Panc1 (cell line): ENCODE results near the gene ADAM10.

ENCODE experiments used
- POLR2AphosphoS5 ChIP-seq: IDR thresholded peaks from 2 replicates; pipeline ENCODE4 v1.6.1; 2012; ENCODE audit warnings: mild to moderate bottlenecking, low read depth, low read length, moderate library complexity
- SIN3A ChIP-seq: IDR thresholded peaks from 2 replicates; pipeline ENCODE4 v1.6.1; 2012; ENCODE audit warnings: low read depth, mild to moderate bottlenecking, low read length, moderate library complexity, borderline replicate concordance; ENCODE audit not compliant: insufficient read depth
- TF ChIP-seq, protein P1 (sequence below): fragments of 450-650 bp; IDR thresholded peaks from 2 replicates; pipeline ENCODE4 v1.5.1; 2017; ENCODE audit warnings: mild to moderate bottlenecking
- TF ChIP-seq, protein P2 (sequence below), 2 experiments: IDR thresholded peaks; 2 replicates each; pipeline ENCODE4 v1.6.1; 2011 to 2012; ENCODE audit warnings: low read depth in 2 of 2, control low read depth in 1 of 2, low read length in 1 of 2, mild to moderate bottlenecking in 1 of 2, moderate library complexity in 1 of 2; ENCODE audit not compliant: insufficient read depth in 1 of 2

DNA sequence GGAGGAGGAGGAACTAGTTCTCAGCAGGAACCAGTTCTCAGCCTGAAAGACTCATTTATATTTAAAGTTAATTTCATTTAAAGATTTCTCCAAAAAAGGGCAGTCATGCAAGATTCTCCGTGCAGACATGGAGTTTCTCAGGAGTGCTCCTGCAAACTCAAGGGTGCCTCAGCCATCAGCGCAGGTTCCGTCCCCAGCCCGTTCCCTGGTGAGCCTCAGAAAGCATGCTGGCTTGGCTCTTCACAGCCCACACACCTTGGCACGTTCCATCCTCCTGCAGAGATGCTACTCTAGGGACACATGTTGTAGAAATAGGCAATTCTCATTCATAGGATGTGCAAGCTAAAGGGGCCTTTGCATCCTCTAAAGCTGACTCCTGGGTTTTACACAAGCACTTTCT lies 194.7 kb downstream of the ADAM10 start:
- TF ChIP-seq, protein P1, sequence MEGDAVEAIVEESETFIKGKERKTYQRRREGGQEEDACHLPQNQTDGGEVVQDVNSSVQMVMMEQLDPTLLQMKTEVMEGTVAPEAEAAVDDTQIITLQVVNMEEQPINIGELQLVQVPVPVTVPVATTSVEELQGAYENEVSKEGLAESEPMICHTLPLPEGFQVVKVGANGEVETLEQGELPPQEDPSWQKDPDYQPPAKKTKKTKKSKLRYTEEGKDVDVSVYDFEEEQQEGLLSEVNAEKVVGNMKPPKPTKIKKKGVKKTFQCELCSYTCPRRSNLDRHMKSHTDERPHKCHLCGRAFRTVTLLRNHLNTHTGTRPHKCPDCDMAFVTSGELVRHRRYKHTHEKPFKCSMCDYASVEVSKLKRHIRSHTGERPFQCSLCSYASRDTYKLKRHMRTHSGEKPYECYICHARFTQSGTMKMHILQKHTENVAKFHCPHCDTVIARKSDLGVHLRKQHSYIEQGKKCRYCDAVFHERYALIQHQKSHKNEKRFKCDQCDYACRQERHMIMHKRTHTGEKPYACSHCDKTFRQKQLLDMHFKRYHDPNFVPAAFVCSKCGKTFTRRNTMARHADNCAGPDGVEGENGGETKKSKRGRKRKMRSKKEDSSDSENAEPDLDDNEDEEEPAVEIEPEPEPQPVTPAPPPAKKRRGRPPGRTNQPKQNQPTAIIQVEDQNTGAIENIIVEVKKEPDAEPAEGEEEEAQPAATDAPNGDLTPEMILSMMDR, result no peak
- TF ChIP-seq POLR2AphosphoS5 (no peak), SIN3A (no peak)
- TF ChIP-seq, protein P2, sequence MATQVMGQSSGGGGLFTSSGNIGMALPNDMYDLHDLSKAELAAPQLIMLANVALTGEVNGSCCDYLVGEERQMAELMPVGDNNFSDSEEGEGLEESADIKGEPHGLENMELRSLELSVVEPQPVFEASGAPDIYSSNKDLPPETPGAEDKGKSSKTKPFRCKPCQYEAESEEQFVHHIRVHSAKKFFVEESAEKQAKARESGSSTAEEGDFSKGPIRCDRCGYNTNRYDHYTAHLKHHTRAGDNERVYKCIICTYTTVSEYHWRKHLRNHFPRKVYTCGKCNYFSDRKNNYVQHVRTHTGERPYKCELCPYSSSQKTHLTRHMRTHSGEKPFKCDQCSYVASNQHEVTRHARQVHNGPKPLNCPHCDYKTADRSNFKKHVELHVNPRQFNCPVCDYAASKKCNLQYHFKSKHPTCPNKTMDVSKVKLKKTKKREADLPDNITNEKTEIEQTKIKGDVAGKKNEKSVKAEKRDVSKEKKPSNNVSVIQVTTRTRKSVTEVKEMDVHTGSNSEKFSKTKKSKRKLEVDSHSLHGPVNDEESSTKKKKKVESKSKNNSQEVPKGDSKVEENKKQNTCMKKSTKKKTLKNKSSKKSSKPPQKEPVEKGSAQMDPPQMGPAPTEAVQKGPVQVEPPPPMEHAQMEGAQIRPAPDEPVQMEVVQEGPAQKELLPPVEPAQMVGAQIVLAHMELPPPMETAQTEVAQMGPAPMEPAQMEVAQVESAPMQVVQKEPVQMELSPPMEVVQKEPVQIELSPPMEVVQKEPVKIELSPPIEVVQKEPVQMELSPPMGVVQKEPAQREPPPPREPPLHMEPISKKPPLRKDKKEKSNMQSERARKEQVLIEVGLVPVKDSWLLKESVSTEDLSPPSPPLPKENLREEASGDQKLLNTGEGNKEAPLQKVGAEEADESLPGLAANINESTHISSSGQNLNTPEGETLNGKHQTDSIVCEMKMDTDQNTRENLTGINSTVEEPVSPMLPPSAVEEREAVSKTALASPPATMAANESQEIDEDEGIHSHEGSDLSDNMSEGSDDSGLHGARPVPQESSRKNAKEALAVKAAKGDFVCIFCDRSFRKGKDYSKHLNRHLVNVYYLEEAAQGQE (IDR thresholded peaks at IDR 0.05; ENCODE audit: insufficient read depth in 1 of 2, low read depth in 2 of 2, low read length in 1 of 2), result no peak
